Measurements from ENCODE around the gene RAP1A. TPM values are rescaled to one million over a fixed set of nuclear protein-coding genes. Genes with fewer than 3 reads are reported as not detected.

The RAP1A gene
- total RNA-seq, 1 experiment from 2014 or later = 26.7 TPM

DNA sequence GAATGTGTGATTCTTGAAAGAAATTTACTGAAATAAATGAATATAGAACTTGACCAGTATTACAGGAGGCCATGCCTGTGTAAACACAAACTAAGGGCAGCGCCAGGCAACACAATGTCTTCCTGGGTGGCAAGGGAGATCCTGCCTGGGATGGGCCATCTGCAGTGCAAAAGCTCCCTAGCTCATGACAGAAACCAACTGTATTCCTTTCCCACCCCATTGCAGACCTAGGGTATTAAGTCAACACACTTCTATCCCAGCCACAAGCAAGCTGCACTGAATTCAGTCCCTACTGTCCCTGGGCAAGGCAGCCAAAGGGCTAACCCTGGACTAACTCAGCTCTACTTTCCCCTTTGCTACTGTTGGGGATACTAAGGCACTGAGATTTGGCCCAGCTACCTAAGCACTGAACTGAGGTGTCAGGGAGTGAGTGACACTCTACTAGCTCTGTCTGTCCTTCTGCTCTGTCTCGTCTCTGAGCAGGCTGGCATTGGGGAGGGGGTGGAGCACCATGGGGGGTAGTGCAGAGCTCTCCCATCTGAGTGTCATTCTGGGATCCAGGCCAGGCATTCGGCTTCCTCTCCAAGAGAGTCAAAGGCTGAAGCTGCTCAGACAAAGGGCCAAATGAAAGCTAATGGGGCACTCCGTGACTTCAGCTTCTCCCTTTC, 117.1 kb downstream of the RAP1A start:
- no peak overlapping the region for H2AFZ ChIP-seq (ENCODE audit: low read length)
- H3K9ac ChIP-seq (ENCODE audit: extremely low read depth, insufficient read length, low read length) = no peak overlapping the region
- H3K9me3 Mint-ChIP-seq = no peaks in the 10 kb centered on the region; a peak in 1 of 5 replicates
- no peaks in the 10 kb centered on the region for H3K27me3 ChIP-seq (ENCODE audit: insufficient read depth, low read length)
- H3K79me1 ChIP-seq (ENCODE audit: insufficient read depth, low read depth, low read length, poor library complexity, severe bottlenecking) = no peaks in the 10 kb centered on the region
- H3K4me2 ChIP-seq (ENCODE audit: insufficient read depth, insufficient read length, low read length) = peak overlapping the region; percentile 81
- no peak overlapping the region for H3K4ac ChIP-seq (ENCODE audit: low read depth, low read length)
- no CpG with 5 or more reads among the region's 4 CpGs for WGBS (ENCODE audit: extremely low coverage, insufficient read length, low lambda C conversion rate)
- H3K27ac ChIP-seq (ENCODE audit: insufficient read length, low read depth, low read length) = no peak overlapping the region
- no peak overlapping the region for H4K8ac ChIP-seq (replicated peaks; ENCODE audit: insufficient read length, low read depth, low read length)
- H4K91ac ChIP-seq (ENCODE audit: insufficient read length, low read depth, low read length) = no peak overlapping the region
- peaks cover 25% of the 10 kb centered on the region for H3K4me1 ChIP-seq (ENCODE audit: insufficient read depth, low read length)
- no peak for DNase-seq
- peak overlapping the region; percentile 58 to 90; a peak in 3 of 5 replicates for H3K4me3 Mint-ChIP-seq
- no peak overlapping the region for H3T11ph ChIP-seq (ENCODE audit: low read length)
- no peak overlapping the region for H3K56ac ChIP-seq (ENCODE audit: insufficient read length, low read depth, low read length)
- no peak overlapping the region for H2BK12ac ChIP-seq (ENCODE audit: insufficient read length, low read depth, low read length)
- H2AK5ac ChIP-seq (ENCODE audit: insufficient read length, low read length) = no peak overlapping the region
- TF ChIP-seq, protein P1, sequence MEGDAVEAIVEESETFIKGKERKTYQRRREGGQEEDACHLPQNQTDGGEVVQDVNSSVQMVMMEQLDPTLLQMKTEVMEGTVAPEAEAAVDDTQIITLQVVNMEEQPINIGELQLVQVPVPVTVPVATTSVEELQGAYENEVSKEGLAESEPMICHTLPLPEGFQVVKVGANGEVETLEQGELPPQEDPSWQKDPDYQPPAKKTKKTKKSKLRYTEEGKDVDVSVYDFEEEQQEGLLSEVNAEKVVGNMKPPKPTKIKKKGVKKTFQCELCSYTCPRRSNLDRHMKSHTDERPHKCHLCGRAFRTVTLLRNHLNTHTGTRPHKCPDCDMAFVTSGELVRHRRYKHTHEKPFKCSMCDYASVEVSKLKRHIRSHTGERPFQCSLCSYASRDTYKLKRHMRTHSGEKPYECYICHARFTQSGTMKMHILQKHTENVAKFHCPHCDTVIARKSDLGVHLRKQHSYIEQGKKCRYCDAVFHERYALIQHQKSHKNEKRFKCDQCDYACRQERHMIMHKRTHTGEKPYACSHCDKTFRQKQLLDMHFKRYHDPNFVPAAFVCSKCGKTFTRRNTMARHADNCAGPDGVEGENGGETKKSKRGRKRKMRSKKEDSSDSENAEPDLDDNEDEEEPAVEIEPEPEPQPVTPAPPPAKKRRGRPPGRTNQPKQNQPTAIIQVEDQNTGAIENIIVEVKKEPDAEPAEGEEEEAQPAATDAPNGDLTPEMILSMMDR (conservative IDR thresholded peaks at IDR 0.05) = no peak
- H3K9me3 ChIP-seq (ENCODE audit: control insufficient read depth, low read depth, low read length) = no peaks in the 10 kb centered on the region
- H3K36me3 Mint-ChIP-seq (ENCODE audit: insufficient read depth in 1 of 3, low read depth in 3 of 3) = no peaks in the 10 kb centered on the region
- no peak overlapping the region for H3K23ac ChIP-seq (ENCODE audit: insufficient read length, low read depth, low read length)
- H3K18ac ChIP-seq (ENCODE audit: insufficient read length, low read depth, low read length) = no peak overlapping the region
- no peak overlapping the region for H2BK120ac ChIP-seq (ENCODE audit: low read depth, low read length, poor library complexity, severe bottlenecking)
- no peak overlapping the region for H2BK15ac ChIP-seq (ENCODE audit: low read depth, low read length)
- H3K27me3 Mint-ChIP-seq (ENCODE audit: low read depth) = peaks cover 16% of the 10 kb centered on the region
- no peak overlapping the region for H4K5ac ChIP-seq (ENCODE audit: insufficient read length, low read depth, low read length)
- no peaks in the 10 kb centered on the region; the same call in 1 of the 2 replicates for H3K79me2 ChIP-seq (ENCODE audit: insufficient read depth, low read length)
- H3K14ac ChIP-seq (ENCODE audit: insufficient read depth, low read length) = no peak overlapping the region
- H3K4me1 Mint-ChIP-seq = peaks cover 10 to 17% of the 10 kb centered on the region in 2 experiments
- peaks cover 19% of the 10 kb centered on the region for H3K23me2 ChIP-seq (ENCODE audit: insufficient read length, low read depth, low read length, poor library complexity, severe bottlenecking)
- H3K27ac Mint-ChIP-seq = no peak overlapping the region
- no peak overlapping the region for H2BK5ac ChIP-seq (ENCODE audit: insufficient read length, low read length)
- no peaks in the 10 kb centered on the region for H4K20me1 ChIP-seq (ENCODE audit: control insufficient read depth, insufficient read depth, insufficient read length)
- no peak overlapping the region for H2BK20ac ChIP-seq (ENCODE audit: low read depth, low read length, poor library complexity, severe bottlenecking)
